Measurements from ENCODE around the gene ARMC2. TPM values are rescaled to one million over a fixed set of nuclear protein-coding genes. Genes with fewer than 3 reads are reported as not detected.

ARMC2 gene
- total RNA-seq, 2 experiments from 2014 or later, result 5.2 to 5.7 TPM

GRCh38 chr6:108982154-108983113 is 134.2 kb downstream of the ARMC2 start:
- H3K4me1 Mint-ChIP-seq (ENCODE audit: low read depth), result no peaks in the 10 kb centered on the region

GRCh38 chr6:108983151-108983550 is 134.9 kb downstream of the ARMC2 start:
- intact Hi-C loops (cut with DNase I, micrococcal nuclease), result no loop called here

More at GRCh38 chr6:108982154-108983113, 134.2 kb downstream of the ARMC2 start:
- Histone ChIP-seq H3K27me3 (ENCODE audit: control insufficient read depth in 1 of 2, insufficient read depth in 2 of 2, low read length in 2 of 2) (no peaks in the 10 kb centered on the region), H3K4me3 (ENCODE audit: low read length) (no peak overlapping the region), H3K27ac (ENCODE audit: low read depth in 1 of 2, low read length in 2 of 2) (no peak overlapping the region), H3K4me1 (ENCODE audit: insufficient read depth, low read length) (no peaks in the 10 kb centered on the region), H3K9me3 (ENCODE audit: control insufficient read depth in 1 of 2, insufficient read depth in 1 of 2, low read length in 2 of 2) (peaks cover 5 to 7% of the 10 kb centered on the region in 2 experiments), H3K36me3 (ENCODE audit: insufficient read depth, low read length) (peaks cover 25% of the 10 kb centered on the region)
- Mint-ChIP-seq H3K9me3 (peaks cover 18% of the 10 kb centered on the region), H3K27me3 (no peaks in the 10 kb centered on the region), H3K36me3 (ENCODE audit: low read depth) (peaks cover 95% of the 10 kb centered on the region), H3K27ac (no peak overlapping the region), H3K4me3 (no peak overlapping the region)
- ATAC-seq (ENCODE audit: poor library complexity) (no peak), DNase-seq (no peak)
- intact Hi-C loops (cut with DNase I, micrococcal nuclease), result no loop called here
- TF ChIP-seq CTCF (IDR thresholded peaks at IDR 0.05), result no peak
- ChIA-PET POLR2A (no interaction called here), CTCF (interaction anchor here (0.7 kb wide), 1 partner anchor 34 kb away, joined by 3 read pairs; no protein-coding TSS in a partner anchor)

GRCh38 chr6:108985301-108985700 is 137.1 kb downstream of the ARMC2 start:
- no peaks in the 10 kb centered on the region for H3K4me1 Mint-ChIP-seq (ENCODE audit: low read depth)
- H3K27me3 Mint-ChIP-seq, result no peaks in the 10 kb centered on the region
- TF ChIP-seq CTCF (IDR thresholded peaks at IDR 0.05), result no peak
- ChIA-PET CTCF (no interaction called here), POLR2A (no interaction called here)
- H3K4me3 Mint-ChIP-seq, result no peak overlapping the region
- Histone ChIP-seq H3K27me3 (ENCODE audit: control insufficient read depth in 1 of 2, insufficient read depth in 2 of 2, low read length in 2 of 2) (no peaks in the 10 kb centered on the region), H3K9me3 (ENCODE audit: control insufficient read depth in 1 of 2, insufficient read depth in 1 of 2, low read length in 2 of 2) (peaks cover 0 to 3% of the 10 kb centered on the region in 2 experiments), H3K4me3 (ENCODE audit: low read length) (no peak overlapping the region), H3K27ac (ENCODE audit: low read depth in 1 of 2, low read length in 2 of 2) (no peak overlapping the region), H3K4me1 (ENCODE audit: insufficient read depth, low read length) (no peaks in the 10 kb centered on the region), H3K36me3 (ENCODE audit: insufficient read depth, low read length) (peaks cover 51% of the 10 kb centered on the region)
- H3K9me3 Mint-ChIP-seq, result peaks cover 13% of the 10 kb centered on the region
- peaks cover 95% of the 10 kb centered on the region for H3K36me3 Mint-ChIP-seq (ENCODE audit: low read depth)
- intact Hi-C loops (cut with DNase I, micrococcal nuclease), result loop anchor here in 1 of 2 experiments (5.0 kb wide), 1 partner anchor 48 kb away; no protein-coding TSS in a partner anchor
- ATAC-seq (ENCODE audit: poor library complexity) (no peak), DNase-seq (no peak)
- no peak overlapping the region for H3K27ac Mint-ChIP-seq

More at GRCh38 chr6:108983151-108983550, 134.9 kb downstream of the ARMC2 start:
- Histone ChIP-seq H3K9me3 (ENCODE audit: control insufficient read depth in 1 of 2, insufficient read depth in 1 of 2, low read length in 2 of 2) (peaks cover 5 to 7% of the 10 kb centered on the region in 2 experiments), H3K27me3 (ENCODE audit: control insufficient read depth in 1 of 2, insufficient read depth in 2 of 2, low read length in 2 of 2) (no peaks in the 10 kb centered on the region), H3K36me3 (ENCODE audit: insufficient read depth, low read length) (peaks cover 32% of the 10 kb centered on the region), H3K4me3 (ENCODE audit: low read length) (no peak overlapping the region), H3K4me1 (ENCODE audit: insufficient read depth, low read length) (no peaks in the 10 kb centered on the region), H3K27ac (ENCODE audit: low read depth in 1 of 2, low read length in 2 of 2) (no peak overlapping the region)
- ChIA-PET POLR2A (no interaction called here), CTCF (interaction anchor here (0.7 kb wide), 1 partner anchor 34 kb away, joined by 3 read pairs; no protein-coding TSS in a partner anchor)
- TF ChIP-seq CTCF (IDR thresholded peaks at IDR 0.05), result no peak
- Mint-ChIP-seq H3K36me3 (ENCODE audit: low read depth) (peaks cover 95% of the 10 kb centered on the region), H3K27me3 (no peaks in the 10 kb centered on the region), H3K4me3 (no peak overlapping the region), H3K27ac (no peak overlapping the region), H3K4me1 (ENCODE audit: low read depth) (no peaks in the 10 kb centered on the region), H3K9me3 (peaks cover 18% of the 10 kb centered on the region)
- no peak for DNase-seq
- no peak for ATAC-seq (ENCODE audit: poor library complexity)
